ENCODE measurements around the gene ANTXR1.

DNA sequence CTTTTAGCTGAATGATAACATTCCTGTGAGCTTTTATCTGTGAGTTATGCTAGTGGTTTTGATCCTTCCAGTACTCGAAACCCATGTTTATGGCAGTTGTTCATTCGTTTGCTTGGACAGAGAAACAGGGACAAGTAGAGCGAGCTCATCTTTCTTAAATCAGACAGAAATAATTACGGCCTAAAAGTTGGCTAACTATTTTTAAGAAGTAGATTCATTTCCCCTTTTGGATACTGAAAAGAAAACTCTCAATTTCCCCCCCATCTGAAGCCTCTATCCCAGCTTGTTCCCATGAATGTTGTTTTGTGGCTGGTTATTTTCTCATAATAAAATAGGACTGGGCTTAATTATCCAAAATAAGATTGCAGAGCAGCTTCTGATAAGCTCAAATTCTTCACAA, 67.1 kb downstream of the ANTXR1 start:
- TF ChIP-seq, protein P1, sequence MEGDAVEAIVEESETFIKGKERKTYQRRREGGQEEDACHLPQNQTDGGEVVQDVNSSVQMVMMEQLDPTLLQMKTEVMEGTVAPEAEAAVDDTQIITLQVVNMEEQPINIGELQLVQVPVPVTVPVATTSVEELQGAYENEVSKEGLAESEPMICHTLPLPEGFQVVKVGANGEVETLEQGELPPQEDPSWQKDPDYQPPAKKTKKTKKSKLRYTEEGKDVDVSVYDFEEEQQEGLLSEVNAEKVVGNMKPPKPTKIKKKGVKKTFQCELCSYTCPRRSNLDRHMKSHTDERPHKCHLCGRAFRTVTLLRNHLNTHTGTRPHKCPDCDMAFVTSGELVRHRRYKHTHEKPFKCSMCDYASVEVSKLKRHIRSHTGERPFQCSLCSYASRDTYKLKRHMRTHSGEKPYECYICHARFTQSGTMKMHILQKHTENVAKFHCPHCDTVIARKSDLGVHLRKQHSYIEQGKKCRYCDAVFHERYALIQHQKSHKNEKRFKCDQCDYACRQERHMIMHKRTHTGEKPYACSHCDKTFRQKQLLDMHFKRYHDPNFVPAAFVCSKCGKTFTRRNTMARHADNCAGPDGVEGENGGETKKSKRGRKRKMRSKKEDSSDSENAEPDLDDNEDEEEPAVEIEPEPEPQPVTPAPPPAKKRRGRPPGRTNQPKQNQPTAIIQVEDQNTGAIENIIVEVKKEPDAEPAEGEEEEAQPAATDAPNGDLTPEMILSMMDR (IDR thresholded peaks at IDR 0.05; ENCODE audit: low read depth, low read length), result no peak
- TF ChIP-seq EZH2phosphoT487 (IDR thresholded peaks at IDR 0.05; ENCODE audit: low read depth), result no peak
